ENCODE data around the gene INCA1. TPM values are rescaled to one million over a fixed set of nuclear protein-coding genes. Genes with fewer than 3 reads are reported as not detected.

INCA1 gene
- total and polyA plus RNA-seq, 2 experiments from 2014 or later = 2.7 to 4.1 TPM

- no peak overlapping the region for H3K4me2 ChIP-seq
- no peaks in the 10 kb centered on the region for H4K20me1 ChIP-seq (ENCODE audit: insufficient read depth, poor library complexity, severe bottlenecking)
- no peaks in the 10 kb centered on the region for H3K9me3 ChIP-seq (ENCODE audit: low read depth)
- no peak overlapping the region for H3K27ac ChIP-seq
- no peaks in the 10 kb centered on the region for H3K9me2 ChIP-seq (replicated peaks; ENCODE audit: insufficient read depth)
- DNase-seq (ENCODE audit: low spot score) = no peak
- no peaks in the 10 kb centered on the region for H3K4me1 ChIP-seq (ENCODE audit: insufficient read depth)
- H2AFZ ChIP-seq = no peak overlapping the region
- no peaks in the 10 kb centered on the region for H3K27me3 ChIP-seq
- 86% methylated on average over 15 of the region's 15 CpGs for WGBS (ENCODE audit: low lambda C conversion rate, missing lambda C conversion rate)
- no peak for TF ChIP-seq EZH2 (IDR thresholded peaks at IDR 0.05; ENCODE audit: borderline replicate concordance)
- no peak for TF ChIP-seq CTCF (IDR thresholded peaks at IDR 0.05; ENCODE audit: poor library complexity)
- TF ChIP-seq EZH2phosphoT487 (IDR thresholded peaks at IDR 0.05; ENCODE audit: low read depth, severe bottlenecking, unreplicated experiment) = no peak
- no peaks in the 10 kb centered on the region for H3K36me3 ChIP-seq (replicated peaks; ENCODE audit: insufficient read depth, low read depth)
- H3K4me3 ChIP-seq = no peak overlapping the region
- no peaks in the 10 kb centered on the region for H3K79me2 ChIP-seq
Measured at GRCh38 chr17:5042157-5043022, 45.1 kb upstream of the INCA1 start.

GRCh38 chr17:5035315-5035714 is 38.0 kb upstream of the INCA1 start, which contains the start of gene SLC52A1:
TSS of gene SLC52A1 (minus strand) at chr17:5035426. CDS start at chr17:5034606, 820 bp downstream.
- H3K4me2 ChIP-seq = peak within 1 kb of the TSS; percentile 71
- no peak within 1 kb of the TSS for H3K4me3 ChIP-seq
- WGBS (ENCODE audit: low lambda C conversion rate, missing lambda C conversion rate) = 19% methylated on average over 21 of the region's 24 CpGs
- no peaks in the 10 kb centered on the region for H3K79me2 ChIP-seq
- H2AFZ ChIP-seq = no peak within 1 kb of the TSS
- H3K4me1 ChIP-seq (ENCODE audit: insufficient read depth) = peaks cover 4% of the 10 kb centered on the region
- no peaks in the 10 kb centered on the region for H4K20me1 ChIP-seq (ENCODE audit: insufficient read depth, poor library complexity, severe bottlenecking)
- H3K36me3 ChIP-seq (replicated peaks; ENCODE audit: insufficient read depth, low read depth) = no peaks in the 10 kb centered on the region
- no peak for DNase-seq (ENCODE audit: low spot score)
- no peak for TF ChIP-seq EZH2 (IDR thresholded peaks at IDR 0.05; ENCODE audit: borderline replicate concordance)
- no peak for TF ChIP-seq CTCF (IDR thresholded peaks at IDR 0.05; ENCODE audit: poor library complexity)
- TF ChIP-seq EZH2phosphoT487 (IDR thresholded peaks at IDR 0.05; ENCODE audit: low read depth, severe bottlenecking, unreplicated experiment) = no peak
- no peak within 1 kb of the TSS for H3K27ac ChIP-seq
- no peaks in the 10 kb centered on the region for H3K9me3 ChIP-seq (ENCODE audit: low read depth)
- H3K9me2 ChIP-seq (replicated peaks; ENCODE audit: insufficient read depth) = no peaks in the 10 kb centered on the region
- peaks cover 12% of the 10 kb centered on the region for H3K27me3 ChIP-seq

DNA sequence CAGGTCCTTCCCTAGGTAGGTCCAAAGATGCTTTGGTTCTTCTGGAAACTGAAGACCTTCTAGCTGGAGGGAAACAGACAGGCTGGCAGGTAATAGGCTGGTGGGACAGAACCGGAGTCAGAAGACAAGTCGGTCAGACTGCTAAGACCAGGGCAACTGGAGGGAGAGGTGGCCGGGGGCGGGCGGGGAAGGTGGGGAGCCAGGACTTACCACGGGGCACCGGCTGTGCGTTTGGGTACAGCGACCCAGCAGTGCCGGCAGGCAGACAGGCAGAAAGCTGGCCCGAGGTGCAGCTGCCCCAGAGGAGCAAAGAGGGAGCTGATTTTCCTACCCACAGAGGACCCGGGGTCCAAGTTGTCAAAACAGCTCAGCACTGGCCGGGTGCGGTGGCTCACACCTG is 37.3 kb upstream of the INCA1 start:
- TF ChIP-seq EZH2 (IDR thresholded peaks at IDR 0.05; ENCODE audit: borderline replicate concordance) (no peak), CTCF (IDR thresholded peaks at IDR 0.05; ENCODE audit: poor library complexity) (no peak), EZH2phosphoT487 (IDR thresholded peaks at IDR 0.05; ENCODE audit: low read depth, severe bottlenecking, unreplicated experiment) (no peak)
- Histone ChIP-seq H3K4me3 (no peak overlapping the region), H3K9me2 (replicated peaks; ENCODE audit: insufficient read depth) (no peaks in the 10 kb centered on the region), H3K36me3 (replicated peaks; ENCODE audit: insufficient read depth, low read depth) (no peaks in the 10 kb centered on the region), H3K9me3 (ENCODE audit: low read depth) (no peaks in the 10 kb centered on the region), H3K4me1 (ENCODE audit: insufficient read depth) (peaks cover 4% of the 10 kb centered on the region), H3K79me2 (no peaks in the 10 kb centered on the region), H2AFZ (no peak overlapping the region), H3K27ac (no peak overlapping the region), H4K20me1 (ENCODE audit: insufficient read depth, poor library complexity, severe bottlenecking) (no peaks in the 10 kb centered on the region), H3K27me3 (peaks cover 13% of the 10 kb centered on the region), H3K4me2 (no peak overlapping the region)
- no peak for DNase-seq (ENCODE audit: low spot score)
- 92% methylated on average over 13 of the region's 14 CpGs for WGBS (ENCODE audit: low lambda C conversion rate, missing lambda C conversion rate)

All from hepatocyte (in vitro differentiated cells).